GM21619 (cell line): ENCODE measurements around the gene CSMD2.

Experiments
- ATAC-seq: cut with Tn5 transposase; IDR thresholded peaks from one replicate; pipeline ENCODE4 v1.9.1; 2021; ENCODE audit not compliant: unreplicated experiment

CSMD2 gene

DNA sequence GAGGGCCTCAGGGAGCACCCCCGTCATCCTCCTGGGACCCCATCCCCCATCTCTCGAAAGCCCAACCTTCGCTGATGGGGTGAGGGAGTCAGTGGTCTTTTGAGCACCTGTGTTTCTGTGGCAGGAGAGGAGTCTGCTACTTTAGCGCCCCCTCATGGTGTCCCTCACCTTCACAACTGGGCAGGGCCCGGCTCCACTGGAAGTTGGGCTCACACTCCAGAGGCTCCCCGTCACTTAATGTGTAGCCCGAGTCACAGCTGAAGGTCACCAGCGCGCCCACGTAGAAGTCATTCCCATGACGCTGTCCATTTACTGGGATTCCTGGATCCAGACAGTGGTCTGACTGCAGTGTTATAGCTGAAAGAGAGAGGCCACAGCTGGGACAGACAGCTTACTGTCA, 440.7 kb downstream of the CSMD2 start:
- no peak for ATAC-seq

DNA sequence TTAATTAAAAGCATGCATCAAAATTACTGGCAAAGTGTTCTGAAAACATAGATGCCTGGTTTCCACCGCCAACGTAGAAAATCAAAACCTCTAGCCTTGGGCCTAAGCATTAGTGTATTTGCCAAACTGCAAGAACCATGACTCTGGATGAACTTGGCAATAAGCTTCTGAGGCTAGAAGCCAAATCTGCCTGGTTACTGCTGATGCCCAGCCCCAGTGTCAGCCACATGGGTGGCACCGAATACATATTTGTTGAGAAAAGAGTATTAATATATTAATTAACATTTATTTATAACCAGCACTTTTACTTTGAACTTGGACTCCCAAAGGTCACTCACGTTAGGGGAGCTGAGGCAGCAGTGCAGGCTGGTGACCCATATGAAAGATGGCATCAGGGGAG, 441.8 kb downstream of the CSMD2 start:
- ATAC-seq: no peak

DNA sequence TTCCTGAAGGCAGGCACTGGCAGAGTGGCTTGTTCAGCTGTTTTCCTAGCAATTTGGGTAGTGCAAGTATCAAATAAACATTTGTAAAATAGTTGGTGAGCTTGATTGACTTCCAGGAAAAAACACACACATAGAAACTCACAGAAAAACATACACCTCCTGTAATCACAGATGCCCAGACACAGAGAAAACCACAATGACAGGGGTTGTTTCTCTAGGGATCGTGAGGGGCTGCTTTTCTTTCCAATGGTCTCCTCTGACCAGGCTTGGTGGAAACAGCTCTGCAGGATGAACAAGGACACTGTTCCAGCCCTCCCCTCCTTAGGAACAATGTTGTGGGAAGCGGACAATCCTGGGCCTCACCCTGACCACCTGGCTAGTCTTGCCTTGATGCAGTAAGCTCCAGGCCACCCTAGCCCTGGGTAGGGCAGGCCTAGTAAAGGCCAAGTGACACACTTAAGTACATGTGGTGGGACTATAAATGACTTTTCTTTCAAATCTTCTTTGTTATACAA, 443.7 kb downstream of the CSMD2 start:
- no peak for ATAC-seq

DNA sequence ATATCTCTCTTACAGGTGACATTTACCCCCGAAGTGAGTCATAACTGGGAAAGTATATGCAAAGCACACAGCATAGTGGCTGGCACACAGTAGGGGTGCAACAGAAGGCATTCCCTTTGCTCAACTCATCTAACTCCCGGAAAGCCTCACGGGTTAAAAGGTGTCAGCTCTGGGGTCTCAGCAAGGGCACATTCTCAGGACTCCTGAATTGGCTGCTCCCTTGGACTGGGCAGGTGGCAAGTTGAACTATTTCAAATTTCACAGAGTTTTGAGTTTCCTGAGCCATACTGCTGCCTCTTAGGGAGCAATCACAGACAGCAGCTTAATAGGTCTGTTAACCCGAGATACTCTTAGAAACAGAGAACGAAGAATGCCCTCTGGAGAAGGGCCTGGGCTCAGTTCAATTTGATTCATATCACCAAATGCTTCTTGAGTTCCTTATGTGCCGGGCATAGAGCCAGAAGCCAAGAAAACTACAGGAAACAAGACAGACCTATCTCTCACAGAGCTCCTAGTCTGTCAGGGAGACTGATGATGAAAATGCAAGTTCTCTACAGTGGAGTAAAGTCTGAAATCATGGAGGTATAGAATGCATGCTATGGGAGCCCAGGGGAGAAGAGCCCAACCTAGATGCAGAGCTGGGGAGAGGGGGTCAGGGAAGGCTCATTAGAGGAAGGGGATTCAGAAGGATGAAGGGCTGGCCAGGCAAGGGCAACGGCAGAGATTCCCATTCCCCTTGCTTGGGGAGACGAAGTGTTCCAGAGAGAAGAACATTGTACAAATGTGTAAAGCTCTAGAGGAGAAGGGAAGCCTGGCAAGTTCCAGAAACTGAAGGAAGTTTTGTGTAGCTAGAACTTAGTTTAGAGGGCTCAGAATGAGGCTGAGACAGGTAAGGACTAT, 445.0 kb downstream of the CSMD2 start:
- ATAC-seq: no peak

DNA sequence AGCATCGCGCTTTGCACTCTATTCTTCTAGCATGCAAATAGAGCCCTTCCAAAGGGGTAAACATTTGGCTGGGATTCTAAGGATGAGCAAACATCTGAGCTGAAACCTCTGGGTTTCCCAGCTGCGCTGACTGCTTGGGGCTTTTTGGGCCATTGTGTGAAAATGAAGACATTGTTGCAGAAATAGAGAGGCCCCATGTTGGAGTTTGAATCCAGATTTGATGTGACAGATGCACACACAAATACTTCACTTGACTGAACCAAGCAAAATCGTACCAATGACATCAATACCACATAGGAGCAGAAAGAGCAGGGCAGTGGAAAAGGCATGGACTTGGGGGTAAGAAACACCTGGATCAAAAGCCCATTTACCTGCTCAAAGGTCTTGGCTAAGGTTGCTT, 445.7 kb downstream of the CSMD2 start:
- no peak for ATAC-seq

DNA sequence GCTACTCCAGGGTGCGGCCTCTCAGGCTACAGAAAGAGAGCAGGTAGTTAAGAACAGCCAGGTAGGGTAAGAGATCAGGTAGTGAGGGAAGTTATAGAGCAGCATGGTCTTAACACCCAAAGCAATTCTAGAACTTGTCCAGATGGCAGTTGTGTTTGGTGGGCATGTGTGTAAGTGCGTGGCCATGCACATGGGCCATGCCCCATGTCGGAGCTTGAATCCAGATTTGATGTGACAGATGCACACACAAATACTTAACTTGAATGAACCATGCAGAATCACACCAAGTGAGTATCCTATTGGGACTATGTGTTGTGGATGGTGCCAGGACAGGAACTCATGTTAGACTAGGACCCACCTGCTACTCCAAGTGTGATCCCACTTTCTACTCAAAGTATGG, 446.8 kb downstream of the CSMD2 start:
- ATAC-seq: no peak

DNA sequence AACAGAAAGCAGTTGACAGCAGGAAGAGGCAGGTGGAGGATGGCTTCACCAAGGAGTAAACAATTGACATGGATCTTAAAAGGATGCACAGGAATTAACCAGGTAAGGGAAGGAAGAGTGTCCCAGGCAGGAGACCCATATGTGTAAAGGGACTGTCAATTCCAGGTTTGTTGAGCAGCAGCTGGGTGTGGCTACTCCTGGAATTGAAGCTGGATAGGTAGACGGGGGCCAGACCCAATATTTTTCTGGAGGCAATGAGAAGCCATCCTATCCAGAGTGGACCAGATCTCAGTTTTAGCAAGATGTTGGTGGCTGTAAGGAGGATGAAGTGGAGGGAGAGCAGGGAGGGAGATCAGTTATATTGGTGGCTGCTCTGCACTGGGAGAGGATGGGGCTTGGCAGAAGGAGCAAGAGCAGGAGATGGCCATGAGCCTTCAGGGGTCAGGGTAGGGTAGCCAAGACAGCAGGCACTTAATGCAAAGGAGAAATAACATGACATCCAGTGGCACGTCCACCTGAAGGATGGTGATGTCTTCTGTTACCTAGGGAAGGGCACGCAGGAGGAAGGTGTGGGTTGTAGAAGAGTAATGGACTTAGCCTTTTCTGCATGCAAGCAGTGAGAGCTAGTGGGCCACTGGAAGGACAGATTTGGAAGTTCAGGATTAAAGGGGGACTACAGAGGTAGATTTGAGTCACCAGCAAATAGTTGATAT, 447.9 kb downstream of the CSMD2 start:
- no peak for ATAC-seq

DNA sequence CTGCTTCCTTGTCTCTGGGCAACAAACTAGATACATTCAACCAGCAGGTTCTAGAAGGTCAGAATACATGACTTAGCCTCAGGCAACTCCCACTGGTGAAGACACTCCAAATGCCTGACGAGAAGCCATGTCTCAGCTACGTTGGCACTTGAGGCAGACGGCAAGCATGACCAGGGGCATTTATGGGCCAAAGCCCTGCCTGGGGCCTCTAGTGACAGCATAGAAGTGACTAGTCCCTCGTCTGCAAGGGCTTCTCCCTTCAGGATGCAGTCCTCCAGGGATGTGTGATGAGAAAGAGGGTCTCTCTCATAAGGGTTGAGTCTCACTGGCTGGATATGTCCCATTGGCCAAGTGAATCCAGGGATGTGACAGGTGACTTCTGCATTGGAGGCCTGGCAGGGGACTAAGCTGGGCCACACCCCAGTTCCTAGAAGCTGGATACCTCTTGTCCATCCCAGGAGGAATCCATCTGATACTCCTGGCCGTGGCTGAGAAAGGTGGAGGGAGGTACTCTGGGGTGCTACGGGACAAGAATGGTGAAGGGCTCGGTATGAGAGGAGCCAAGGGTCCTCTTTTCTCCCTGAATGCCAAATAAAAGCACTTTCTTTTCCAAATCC, 449.7 kb downstream of the CSMD2 start:
- no peak for ATAC-seq

DNA sequence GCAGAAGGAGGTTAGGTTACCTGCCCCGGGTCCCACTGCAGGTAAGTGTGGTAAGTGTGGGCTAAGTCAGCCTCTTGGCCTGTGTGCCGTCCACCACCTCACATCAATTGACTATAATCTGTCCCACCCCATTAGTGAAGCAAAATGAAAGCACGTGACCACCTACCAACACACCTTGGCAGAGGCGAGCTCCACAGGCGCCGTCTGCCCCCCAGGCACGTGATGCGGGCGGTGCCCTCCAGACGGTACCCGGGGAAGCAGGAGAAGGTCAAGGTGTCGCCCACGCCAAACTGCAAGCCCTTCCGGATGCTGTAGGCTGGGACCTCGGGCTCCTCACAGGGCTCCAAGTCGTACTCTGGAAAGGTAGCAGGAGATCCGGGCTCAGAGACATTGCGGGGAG, 450.6 kb downstream of the CSMD2 start:
- no peak for ATAC-seq

DNA sequence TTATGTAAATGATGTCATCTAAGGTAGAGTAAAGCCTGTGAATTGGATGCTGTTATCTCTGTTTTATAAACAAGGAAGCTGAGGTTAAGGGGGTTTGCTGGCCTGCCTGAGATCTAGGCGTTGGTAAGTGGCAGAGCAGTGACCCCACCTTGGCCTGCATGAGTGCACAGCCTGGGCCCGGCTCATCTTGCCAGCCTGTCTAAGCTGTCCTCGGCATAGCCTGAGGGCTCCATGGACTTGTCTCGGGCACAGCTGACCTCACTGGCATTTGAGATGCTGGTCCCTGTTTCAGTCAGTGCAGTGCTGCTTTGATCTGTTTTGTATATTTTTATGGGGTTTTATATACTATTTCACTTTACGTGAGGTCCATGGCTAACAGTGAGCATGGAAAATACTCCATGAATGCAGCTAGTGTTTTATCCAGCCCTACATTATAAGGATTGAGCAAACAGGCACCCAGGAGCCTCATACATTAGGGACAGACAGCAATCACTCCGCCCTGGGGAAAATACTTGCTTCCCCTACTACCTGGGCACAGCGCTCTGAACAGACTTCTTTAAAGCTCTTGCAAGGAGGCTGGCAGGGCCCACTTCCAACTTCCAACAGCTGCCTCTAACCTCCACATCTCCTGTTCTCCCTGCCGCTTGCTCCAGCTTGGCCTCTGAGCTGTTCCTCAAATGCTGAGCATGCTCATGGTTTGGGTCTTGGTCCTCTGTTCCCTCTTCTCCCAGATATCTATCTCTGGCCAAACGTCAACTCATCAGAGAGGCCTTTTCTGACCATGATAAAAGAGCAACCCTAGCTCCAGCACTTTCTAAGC, 451.8 kb downstream of the CSMD2 start:
- no peak for ATAC-seq

DNA sequence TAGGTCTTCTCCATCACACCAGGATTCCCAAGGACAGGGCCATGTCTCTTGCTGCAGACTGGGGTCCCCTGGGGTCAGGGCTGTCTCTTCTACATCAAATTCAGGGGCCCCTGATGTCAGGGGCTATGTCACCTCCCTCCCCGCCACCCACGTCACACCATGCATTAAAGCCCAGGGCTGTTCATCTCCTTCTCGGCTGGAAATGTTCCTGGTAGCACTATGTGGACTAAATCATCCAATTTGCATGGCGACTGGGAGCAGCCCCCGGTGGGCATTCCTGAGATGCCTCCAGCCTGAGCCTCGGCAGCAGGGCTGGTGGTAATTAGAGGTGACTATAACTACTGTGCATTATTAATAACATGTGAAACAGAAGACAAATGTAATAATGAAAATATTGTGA, 452.8 kb downstream of the CSMD2 start:
- no peak for ATAC-seq

DNA sequence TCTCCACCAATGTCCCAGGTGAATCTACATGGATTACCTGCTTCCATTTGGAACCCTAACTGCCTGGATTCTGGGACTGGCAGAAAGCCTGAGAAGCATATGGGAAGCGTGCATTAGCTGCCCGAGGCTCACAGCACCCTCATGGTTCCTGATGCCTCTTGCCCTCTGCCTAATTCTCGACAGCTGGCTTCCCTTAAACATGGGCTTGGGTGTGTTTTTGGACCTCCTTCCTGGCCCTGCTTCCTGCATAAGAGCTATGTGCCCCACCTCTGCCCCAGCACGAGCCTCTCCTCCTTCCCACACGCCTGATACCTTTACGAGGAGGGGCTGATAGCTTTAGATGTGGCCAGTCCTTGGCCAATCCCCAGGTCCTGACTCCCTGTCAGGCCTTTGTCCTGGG, 453.5 kb downstream of the CSMD2 start:
- no peak for ATAC-seq

DNA sequence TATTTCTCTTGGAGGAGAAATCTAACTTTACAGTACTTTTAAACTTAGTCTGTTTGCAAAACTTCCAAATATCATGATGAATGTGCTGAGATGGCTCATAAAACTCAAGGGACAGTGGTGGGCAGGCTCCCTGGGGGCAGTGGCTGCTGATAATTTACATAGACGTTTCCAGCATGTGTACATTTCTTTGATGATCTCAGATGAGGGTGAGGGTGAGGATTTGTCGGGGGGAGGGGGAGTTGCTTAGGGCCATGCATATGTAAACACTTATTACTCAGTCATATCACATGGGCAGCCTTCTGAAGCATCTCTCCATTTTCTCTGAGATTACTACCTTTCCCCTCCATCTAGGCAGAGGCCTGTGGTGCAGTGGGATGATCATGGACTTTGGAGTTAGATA, 454.1 kb downstream of the CSMD2 start:
- no peak for ATAC-seq

DNA sequence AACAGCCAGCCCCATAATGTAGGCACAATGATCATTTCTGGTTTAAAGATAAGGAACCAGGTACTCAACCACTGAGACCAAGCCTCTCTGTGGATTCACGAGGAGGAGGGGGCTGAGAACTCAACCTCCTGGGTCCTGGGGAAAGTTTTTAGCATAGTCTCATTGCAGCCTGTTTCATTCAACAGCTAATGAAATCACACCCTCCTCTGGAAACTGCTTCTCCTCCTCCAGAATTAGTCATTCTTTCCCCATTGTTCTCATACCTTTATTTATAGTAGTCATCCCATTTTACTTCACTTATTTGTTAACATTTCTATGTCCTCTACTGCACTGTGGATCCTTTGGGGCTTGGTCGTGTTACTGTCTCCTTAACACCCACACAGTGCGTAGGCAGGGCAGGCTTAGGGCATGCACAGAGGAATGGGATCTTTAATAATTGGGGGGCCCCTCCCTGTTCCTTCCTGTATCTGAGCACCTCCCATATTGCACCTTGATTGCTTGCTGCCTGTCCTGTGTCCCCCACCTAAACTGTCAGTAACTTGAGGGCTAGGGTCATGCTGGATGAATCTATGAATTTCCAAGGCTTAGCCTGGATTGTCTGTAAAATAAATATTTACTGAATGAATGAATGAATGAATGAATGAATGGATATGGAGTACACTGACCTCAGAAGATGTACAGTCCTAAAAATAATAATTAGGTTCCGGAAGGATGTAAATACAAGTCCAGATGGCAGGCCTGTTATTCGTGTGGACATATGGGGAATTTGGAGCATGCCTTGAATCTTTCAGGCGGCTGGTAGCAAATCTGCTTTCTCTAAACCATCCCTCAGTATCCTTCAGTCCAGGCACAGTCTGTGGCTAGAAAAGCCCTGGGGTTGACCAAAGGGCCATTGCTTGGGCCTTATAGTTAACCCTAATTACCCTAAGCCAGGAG, 455.0 kb downstream of the CSMD2 start:
- no peak for ATAC-seq

DNA sequence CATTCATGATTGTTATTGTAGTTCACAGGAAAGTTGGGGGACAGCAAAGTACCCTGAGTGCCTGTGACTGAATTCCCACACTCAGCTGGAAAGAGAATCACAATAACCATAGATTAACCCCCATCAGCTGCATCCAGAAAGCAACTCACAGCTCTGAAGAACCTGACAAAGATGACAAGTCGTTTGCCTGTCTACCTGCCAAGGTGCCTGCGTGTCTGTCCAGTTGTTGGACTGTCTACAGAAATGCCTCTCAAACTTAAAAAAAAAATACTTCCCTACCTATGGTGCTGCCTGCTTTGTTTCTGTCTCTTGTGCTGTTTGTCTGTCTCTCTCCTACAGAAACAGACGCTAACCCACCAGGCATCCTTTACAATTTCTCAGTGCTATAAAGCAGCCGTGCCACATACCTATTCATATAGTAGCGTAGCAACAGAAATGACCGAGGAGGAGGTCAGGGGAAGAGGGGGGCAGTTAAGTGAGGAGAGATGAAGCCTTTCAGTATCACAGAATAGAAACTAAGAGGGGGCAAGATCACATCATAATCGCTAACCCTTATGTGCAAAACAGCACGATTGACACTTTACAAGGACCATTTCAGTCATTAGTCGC, 455.8 kb downstream of the CSMD2 start:
- no peak for ATAC-seq

DNA sequence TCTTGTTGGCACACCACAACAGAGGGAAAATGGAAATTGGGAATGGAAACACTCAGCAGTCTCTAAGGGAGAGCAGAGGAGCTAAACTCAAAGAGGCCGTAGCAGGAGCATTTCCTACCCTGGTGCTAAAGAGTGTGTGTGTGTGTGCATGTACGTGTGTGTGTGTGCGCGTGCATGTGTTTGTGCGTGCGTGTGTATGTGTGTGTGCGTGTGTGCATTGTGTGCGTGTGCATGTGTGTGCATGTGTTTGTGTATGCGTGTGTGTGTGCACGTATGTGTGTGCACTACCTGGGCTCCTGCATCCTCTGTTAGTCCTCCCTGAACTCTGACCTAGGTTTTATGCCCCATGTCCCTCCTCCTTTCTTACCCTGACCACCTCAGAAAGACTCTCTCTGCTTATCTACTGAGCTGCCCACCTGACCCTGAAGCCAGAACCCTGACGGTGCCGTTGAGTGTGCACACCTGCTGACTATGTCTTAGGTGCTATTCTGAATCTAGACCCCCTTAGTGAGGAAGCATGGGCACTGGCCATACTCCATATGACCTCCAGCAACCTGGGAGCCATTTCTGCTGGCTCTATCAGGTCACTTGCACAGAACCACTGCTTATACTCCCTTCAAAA, 458.3 kb downstream of the CSMD2 start:
- ATAC-seq: no peak

DNA sequence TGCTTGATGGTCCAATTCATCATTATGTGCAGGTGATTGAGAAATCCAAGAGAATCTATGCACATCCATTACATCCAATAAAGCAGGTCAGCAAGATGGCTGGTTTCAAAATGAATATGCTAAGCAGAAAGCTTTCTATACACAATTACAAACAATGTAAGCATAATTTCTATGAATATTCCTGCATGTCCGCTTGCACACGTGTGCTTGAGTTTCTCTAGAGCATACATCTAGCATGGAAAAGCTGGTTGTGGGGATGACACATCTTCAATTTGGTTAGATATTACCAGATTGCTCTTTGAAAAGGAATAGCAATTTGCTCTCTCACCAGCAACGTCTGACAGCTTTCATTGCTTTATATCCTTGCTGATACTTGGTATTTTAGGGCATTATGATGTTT, 461.6 kb downstream of the CSMD2 start:
- no peak for ATAC-seq

DNA sequence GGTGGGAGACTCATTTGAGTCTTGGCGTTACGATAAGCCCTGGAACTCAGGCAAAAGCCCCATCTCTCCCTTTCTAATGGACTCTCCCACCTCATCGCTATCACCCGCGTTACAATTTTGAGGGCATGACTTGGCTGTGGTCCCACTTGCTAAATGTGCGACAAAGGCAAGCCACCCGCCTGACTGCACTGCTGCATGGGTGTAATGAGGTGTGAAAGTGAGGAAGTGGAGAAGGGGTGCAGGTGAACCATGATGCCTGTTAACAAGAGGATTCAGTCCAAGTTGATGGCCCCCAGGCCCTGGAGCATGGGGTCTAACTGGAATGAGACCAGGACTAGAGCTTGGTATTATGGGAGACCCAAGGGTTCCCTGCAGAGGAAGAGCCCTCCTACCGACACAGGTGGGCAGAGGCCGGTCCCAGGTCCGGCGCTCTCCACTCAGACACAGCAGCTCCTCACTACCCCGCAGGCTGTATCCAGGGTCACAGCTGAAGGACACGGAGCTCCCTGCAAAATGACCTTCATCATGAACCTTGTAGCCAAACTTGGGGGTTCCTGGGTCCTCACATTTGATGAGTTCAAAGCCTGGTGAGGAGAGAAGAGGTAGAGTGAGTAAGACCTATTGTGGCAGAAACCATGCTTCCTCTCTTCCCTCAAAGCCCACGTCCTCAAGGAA, 466.5 kb downstream of the CSMD2 start:
- no peak for ATAC-seq
